Thyroid gland (tissue), 4 donors: ENCODE measurements around the gene IRAK4. TPM values are rescaled to one million over a fixed set of nuclear protein-coding genes. Genes with fewer than 3 reads are reported as not detected.

Source experiments
- DNase-seq, 2 donors: peaks; one replicate each; pipeline ENCODE4 v3.0.0-alpha.2; 2019
- H3K27ac ChIP-seq, 3 donors: fragments of 200-600 bp; sonication (generic); 1 replicate in 2 of 3; 2 replicates in 1 of 3; pipeline ENCODE4 v1.5.1; 2016 to 2019; ENCODE audit warnings: mild to moderate bottlenecking in 1 of 3, moderate library complexity in 1 of 3
- H3K27me3 ChIP-seq: fragments of 200-600 bp; sonication (generic); one replicate; pipeline ENCODE4 v1.5.1; 2019
- H3K36me3 ChIP-seq, 2 donors: fragments of 200-600 bp; sonication (generic); one replicate each; pipeline ENCODE4 v1.5.1; 2016 to 2019
- H3K4me1 ChIP-seq, 2 donors: fragments of 200-600 bp; sonication (generic); one replicate each; pipeline ENCODE4 v1.5.1; 2017 to 2019
- H3K4me3 ChIP-seq, 3 donors: fragments of 200-600 bp; sonication (generic); replicated peaks in 1 of 3; 1 replicate in 2 of 3; 2 replicates in 1 of 3; pipeline ENCODE4 v1.5.1; 2016; ENCODE audit warnings: mild to moderate bottlenecking in 1 of 3
- H3K9me3 ChIP-seq: fragments of 200-600 bp; sonication (generic); one replicate; pipeline ENCODE4 v1.5.1; 2017
- CTCF ChIP-seq, 6 experiments: fragments of 200-600 bp in 3 of 6; fragments of 450-650 bp in 3 of 6; sonication (generic) in 3 of 6; IDR thresholded peaks; one replicate each; pipeline ENCODE4 v1.5.1; 2016 to 2019; ENCODE audit warnings: antibody characterized with exemption in 6 of 6, mild to moderate bottlenecking in 2 of 6, inconsistent platforms in 1 of 6, moderate library complexity in 1 of 6
- POLR2A ChIP-seq, 2 donors: fragments of 450-650 bp; IDR thresholded peaks; one replicate each; pipeline ENCODE4 v1.6.1; 2017; ENCODE audit warnings: antibody characterized with exemption in 2 of 2, mild to moderate bottlenecking in 2 of 2, moderate library complexity in 1 of 2
- WGBS, 2 donors: methylation state at CpG; one replicate each; pipeline ENCODE4 v1.1.5; 2017; 5-methylcytosine and 5-hydroxymethylcytosine counted together
- intact Hi-C: fragments of 100-400 bp; cut with DNase I; formaldehyde crosslinking; loops from one replicate; pipeline ENCODE4 v1.15.1; 2023
- total RNA-seq, 4 donors: library from RNA; depleted of rRNA; stranded (reverse); fragments of >200 nt; gene quantifications; one replicate each; pipeline ENCODE4 v1.2.3, GENCODE V29; 2016

IRAK4 gene
- total RNA-seq, 4 donors from 2014 or later = 36.1 to 56.2 (median 45.4) TPM

DNA sequence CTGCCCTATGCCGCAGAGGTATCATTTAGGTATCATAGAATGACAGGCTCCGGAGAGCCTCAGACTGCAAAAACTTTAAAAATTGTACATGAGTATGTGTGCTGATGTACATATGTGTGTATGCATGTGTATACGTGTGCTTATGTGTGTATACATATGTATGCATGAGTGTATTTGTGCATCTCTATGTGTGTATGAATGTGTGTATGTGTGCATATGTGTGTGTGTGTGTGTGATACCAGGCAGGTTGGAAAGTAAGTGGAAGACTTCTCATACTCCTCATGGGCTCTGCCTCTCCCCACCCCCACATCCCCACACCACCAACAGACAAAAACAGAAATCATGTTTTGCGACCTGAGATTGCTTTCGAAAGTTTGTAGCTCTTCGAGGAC is 76.5 kb downstream of the IRAK4 start:
- WGBS, 2 donors = 46% methylated on average over 6 of the region's 6 CpGs
- no peak for DNase-seq
- Histone ChIP-seq H3K27me3 (no peaks in the 10 kb centered on the region), H3K9me3 (no peaks in the 10 kb centered on the region), H3K4me1 (peaks cover 7 to 13% of the 10 kb centered on the region in 2 donors), H3K36me3 (no peaks in the 10 kb centered on the region), H3K4me3 (peak overlapping the region; percentile 65 to 74 (median 69)), H3K27ac (peak overlapping the region; percentile 94 to 95 (median 95))
- TF ChIP-seq POLR2A (IDR thresholded peaks at IDR 0.05) = no peak
- no peak for TF ChIP-seq CTCF (IDR thresholded peaks at IDR 0.05)
- intact Hi-C loops = no loop called here

DNA sequence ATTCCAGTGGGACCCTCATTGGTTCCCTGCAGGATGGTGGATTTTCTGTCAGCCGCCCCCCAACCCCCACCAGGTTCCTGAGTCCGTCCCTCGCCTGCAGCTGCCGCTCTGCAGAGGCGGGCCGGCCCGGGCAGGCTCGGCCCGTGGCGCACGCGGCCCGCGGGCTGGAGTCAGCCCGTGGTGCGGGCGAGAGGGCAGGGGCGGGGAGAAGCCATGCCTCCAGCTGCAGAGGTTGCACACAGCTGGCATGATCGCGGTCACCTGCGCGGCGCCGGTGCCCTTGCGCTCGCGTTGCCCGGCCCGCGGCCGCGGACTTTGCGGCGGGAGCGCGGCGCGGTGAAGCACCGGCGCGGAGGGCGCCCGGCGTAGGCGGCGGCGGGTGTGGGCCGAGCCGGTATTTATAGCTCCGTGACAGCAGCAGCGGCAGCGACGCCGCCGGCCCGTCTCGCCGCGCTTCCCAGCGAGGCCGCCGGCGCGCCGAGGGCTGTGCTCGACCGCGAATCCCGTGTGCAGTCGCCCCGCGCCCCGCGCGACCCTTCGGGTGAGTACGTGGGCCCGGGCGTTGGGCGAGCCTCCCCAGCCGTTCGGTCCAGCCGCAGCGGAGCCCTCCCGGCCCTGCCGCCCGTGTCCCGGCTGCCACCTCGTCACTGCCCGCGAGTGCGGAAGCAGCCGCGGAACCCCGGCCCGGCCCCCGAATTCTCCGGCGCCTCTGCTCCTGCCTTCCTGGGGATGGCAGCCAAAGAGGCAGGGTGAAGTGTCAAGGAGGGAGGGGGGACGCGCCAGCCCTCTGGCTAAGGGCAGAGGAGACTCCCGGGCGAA is 77.1 kb downstream of the IRAK4 start, which contains the start of gene TMEM117:
TMEM117 (plus strand) TSS at position 426 of the 819 bp plus-strand sequence.
- intact Hi-C loops = no loop called here
- TF ChIP-seq POLR2A (IDR thresholded peaks at IDR 0.05) (peak in 1 of 2 donors; percentile 73), CTCF (IDR thresholded peaks at IDR 0.05) (no peak)
- peak within 1 kb of the TSS; percentile 94 to 95 (median 95) for H3K27ac ChIP-seq
- H3K27me3 ChIP-seq = no peaks in the 10 kb centered on the region
- WGBS, 2 donors = 0 to 3% methylated on average over 7 of the region's 103 CpGs
- H3K36me3 ChIP-seq = no peaks in the 10 kb centered on the region
- peaks cover 7 to 13% of the 10 kb centered on the region in 2 donors for H3K4me1 ChIP-seq
- H3K4me3 ChIP-seq = peak within 1 kb of the TSS; percentile 65 to 74 (median 69)
- no peaks in the 10 kb centered on the region for H3K9me3 ChIP-seq
- peak; percentile 85 to 86 for DNase-seq

- peak; percentile 18 to 19 for DNase-seq
- Histone ChIP-seq H3K4me3 (peak overlapping the region; percentile 65 to 74 (median 69)), H3K9me3 (no peaks in the 10 kb centered on the region), H3K27me3 (no peaks in the 10 kb centered on the region), H3K4me1 (peaks cover 7 to 13% of the 10 kb centered on the region in 2 donors), H3K27ac (peak overlapping the region; percentile 94 to 95 (median 95)), H3K36me3 (no peaks in the 10 kb centered on the region)
- WGBS, 2 donors = 1% methylated on average over 8 of the region's 8 CpGs
- intact Hi-C loops = no loop called here
- TF ChIP-seq POLR2A (IDR thresholded peaks at IDR 0.05) (no peak), CTCF (IDR thresholded peaks at IDR 0.05) (no peak)
These were observed 77.8 kb downstream of the IRAK4 start for GRCh38 chr12:43836475-43836989.

Other genes with a start within 250 kb of the IRAK4 start
- gene ADAMTS20, start 206.7 kb upstream of the IRAK4 start, total RNA-seq = under 1 TPM in 1 of 4 donors, not detected in 3; 0.11 TPM
- gene PUS7L, start 161 bp upstream of the IRAK4 start, total RNA-seq = 10 to 100 TPM; 12.1 to 23.0 (median 17.3) TPM
- gene TWF1, start 47.4 kb downstream of the IRAK4 start, total RNA-seq = 100 to 1,000 TPM; 115 to 181 (median 144) TPM
- 10 to 100 TPM; 18.9 to 32.4 (median 24.7) TPM for gene TMEM117, start 77.1 kb downstream of the IRAK4 start, total RNA-seq